ENCODE measurements around the gene VTI1A. TPM values are rescaled to one million over a fixed set of nuclear protein-coding genes. Genes with fewer than 3 reads are reported as not detected.

VTI1A gene
- total and polyA plus RNA-seq, 9 of the 15 experiments (the other 6 are each of a cell fraction or from before 2014, with no cell fraction given), result 9.3 to 21.4 (median 16.0) TPM

GRCh38 chr10:112565434-112566053, 118.5 kb downstream of the VTI1A start (continued):
- TF ChIP-seq REST (IDR thresholded peaks at IDR 0.05; ENCODE audit: borderline replicate concordance) (peak; percentile 13; the same call in 1 of the 2 replicates), REST (CRISPR knock-in tag; IDR thresholded peaks at IDR 0.05; ENCODE audit: low read depth) (no peak)

- H4K20me1 ChIP-seq (replicated peaks; ENCODE audit: control insufficient read depth, insufficient read depth, low read length), result no peaks in the 10 kb centered on the region
- DNase-seq (ENCODE audit: extremely low read depth in 1 of 4, low spot score in 3 of 4) (no peak), ATAC-seq (no peak), FAIRE-seq (no peak)
- H3K9me3 ChIP-seq (replicated peaks; ENCODE audit: control insufficient read depth, insufficient read depth, low read depth, low read length), result no peaks in the 10 kb centered on the region
- TF ChIP-seq MBD1 (CRISPR knock-in tag; IDR thresholded peaks at IDR 0.05) (no peak), PTBP1 (IDR thresholded peaks at IDR 0.05; ENCODE audit: low read depth, low read length) (no peak), ZBTB8A (IDR thresholded peaks at IDR 0.05; ENCODE audit: partially characterized antibody) (no peak)
- TF ChIP-seq, protein P1, sequence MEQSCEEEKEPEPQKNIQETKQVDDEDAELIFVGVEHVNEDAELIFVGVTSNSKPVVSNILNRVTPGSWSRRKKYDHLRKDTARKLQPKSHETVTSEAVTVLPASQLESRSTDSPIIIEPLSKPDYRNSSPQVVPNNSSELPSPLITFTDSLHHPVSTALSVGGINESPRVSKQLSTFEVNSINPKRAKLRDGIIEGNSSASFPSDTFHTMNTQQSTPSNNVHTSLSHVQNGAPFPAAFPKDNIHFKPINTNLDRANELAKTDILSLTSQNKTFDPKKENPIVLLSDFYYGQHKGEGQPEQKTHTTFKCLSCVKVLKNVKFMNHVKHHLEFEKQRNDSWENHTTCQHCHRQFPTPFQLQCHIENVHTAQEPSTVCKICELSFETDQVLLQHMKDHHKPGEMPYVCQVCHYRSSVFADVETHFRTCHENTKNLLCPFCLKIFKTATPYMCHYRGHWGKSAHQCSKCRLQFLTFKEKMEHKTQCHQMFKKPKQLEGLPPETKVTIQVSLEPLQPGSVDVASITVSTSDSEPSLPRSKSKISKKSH (CRISPR knock-in tag; IDR thresholded peaks at IDR 0.05), result no peak
- no peaks in the 10 kb centered on the region for H3K79me2 ChIP-seq (ENCODE audit: control insufficient read depth, insufficient read depth, low read length)
- H3K9me1 ChIP-seq (ENCODE audit: control insufficient read depth, insufficient read depth, low read length), result no peaks in the 10 kb centered on the region
- H3K4me2 ChIP-seq (ENCODE audit: insufficient read depth, low read length), result no peak overlapping the region
- ChIA-PET CTCF (ENCODE audit: low intra/inter-chr PET ratio) (no interaction called here), POLR2A (no interaction called here)
- H3K36me3 ChIP-seq (ENCODE audit: control insufficient read depth, insufficient read depth, low read length), result no peaks in the 10 kb centered on the region
- no peak overlapping the region for H3K27ac ChIP-seq (ENCODE audit: extremely low read depth, low read depth, low read length)
- H3K4me1 ChIP-seq (replicated peaks in 1 of 2; ENCODE audit: control insufficient read depth in 2 of 2, insufficient read depth in 2 of 2, low read length in 2 of 2), result no peaks in the 10 kb centered on the region
- intact Hi-C loops (cut with micrococcal nuclease) (no loop called here), in situ Hi-C loops (cut with MboI) (no loop called here)
- no peak overlapping the region for H3K4me3 ChIP-seq
- no peaks in the 10 kb centered on the region for H3K27me3 ChIP-seq (ENCODE audit: control insufficient read depth in 2 of 2, insufficient read depth in 2 of 2, low read length in 2 of 2)
- no peak overlapping the region for H2AFZ ChIP-seq (ENCODE audit: low read depth, low read length)
- WGBS (ENCODE audit: insufficient coverage, low coverage, missing lambda C conversion rate), result 86% methylated on average over 2 of the region's 3 CpGs
- no peak overlapping the region for H3K9ac ChIP-seq (ENCODE audit: insufficient read depth in 1 of 2, low read depth in 2 of 2, low read length in 2 of 2)
- BruUV-seq (replicated peaks), result no TSS peak
Measured at GRCh38 chr10:112570585-112570984, 123.6 kb downstream of the VTI1A start.

All from K562 (cell line).